Measurements from ENCODE around the gene GPR31.
A peak's percentile ranks its signal among the peaks of the same experiment; 100 is the strongest.

Gene GPR31

GRCh38 chr6:167161851-167162467 lies 4.2 kb upstream of the GPR31 start:
- Mint-ChIP-seq H3K27me3 (peaks cover 5 to 13% of the 10 kb centered on the region in 2 donors), H3K27ac (no peak overlapping the region), H3K9me3 (no peaks in the 10 kb centered on the region), H3K4me3 (no peak overlapping the region), H3K36me3 (ENCODE audit: insufficient read depth) (no peaks in the 10 kb centered on the region), H3K4me1 (ENCODE audit: low read depth in 2 of 2) (no peaks in the 10 kb centered on the region)
- DNase-seq, result no peak
- no peak for ATAC-seq (replicated peaks)

DNA sequence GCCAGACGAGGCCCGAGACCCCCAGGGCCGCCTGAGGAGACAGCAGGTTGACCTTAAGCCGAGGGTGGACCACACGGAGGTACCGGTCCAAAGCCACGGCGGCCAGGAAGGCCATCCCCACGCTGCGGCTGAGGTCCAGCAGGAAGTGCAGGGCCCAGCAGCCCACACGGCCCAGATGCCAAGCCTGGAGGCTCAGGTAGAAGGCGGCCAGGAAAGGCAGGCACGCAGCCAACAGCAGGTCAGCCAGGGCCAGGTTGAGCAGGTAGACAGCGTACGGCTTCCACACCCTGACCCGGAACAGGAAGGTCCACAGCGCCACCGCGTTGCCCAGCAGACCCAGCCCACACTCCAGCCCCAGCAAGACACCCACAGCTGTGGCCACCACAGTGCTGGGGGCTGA lies 366 bp downstream of the GPR31 start:
- no peaks in the 10 kb centered on the region for H3K36me3 Mint-ChIP-seq (ENCODE audit: insufficient read depth)
- H3K27ac Mint-ChIP-seq, result no peak overlapping the region
- DNase-seq, result no peak
- ATAC-seq (replicated peaks), result no peak
- no peak overlapping the region for H3K4me3 Mint-ChIP-seq
- H3K27me3 Mint-ChIP-seq, result no peaks in the 10 kb centered on the region
- H3K9me3 Mint-ChIP-seq, result no peaks in the 10 kb centered on the region
- peaks cover 14 to 20% of the 10 kb centered on the region in 2 donors for H3K4me1 Mint-ChIP-seq (ENCODE audit: low read depth in 2 of 2)

- Mint-ChIP-seq H3K36me3 (ENCODE audit: insufficient read depth) (no peaks in the 10 kb centered on the region), H3K27me3 (no peaks in the 10 kb centered on the region), H3K27ac (no peak overlapping the region), H3K9me3 (no peaks in the 10 kb centered on the region), H3K4me1 (ENCODE audit: low read depth in 2 of 2) (peaks cover 26 to 39% of the 10 kb centered on the region in 2 donors), H3K4me3 (no peak overlapping the region)
- ATAC-seq (replicated peaks) (no peak), DNase-seq (no peak)
Observed at GRCh38 chr6:167154895-167155294, 2.9 kb downstream of the GPR31 start.

DNA sequence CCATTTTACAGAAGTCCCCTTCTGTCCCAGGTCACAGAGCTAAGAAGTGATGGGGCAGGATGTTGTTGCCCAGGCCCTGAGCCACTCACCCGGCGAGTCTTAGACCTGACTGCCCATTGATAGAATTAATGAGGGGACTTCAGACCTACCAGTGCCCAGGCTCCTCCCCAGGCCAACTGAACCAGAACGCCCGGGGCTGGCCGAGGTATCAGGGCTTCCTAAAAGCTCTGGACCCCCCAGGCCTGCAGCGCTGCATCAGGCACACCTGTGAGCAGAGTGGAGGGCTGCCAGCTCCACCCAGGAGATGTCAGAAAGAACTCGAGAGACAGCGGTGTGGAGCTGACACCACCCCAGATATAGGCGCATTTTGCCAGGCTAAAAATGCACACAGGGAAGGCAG lies 3.5 kb downstream of the GPR31 start:
- H3K27ac Mint-ChIP-seq, result peak overlapping the region in 1 of 2 donors; percentile 92
- H3K36me3 Mint-ChIP-seq (ENCODE audit: insufficient read depth), result no peaks in the 10 kb centered on the region
- peak overlapping the region; percentile 68 to 92 for H3K4me3 Mint-ChIP-seq
- no peaks in the 10 kb centered on the region for H3K9me3 Mint-ChIP-seq
- ATAC-seq (replicated peaks) (no peak), DNase-seq (no peak)
- peaks cover 26 to 39% of the 10 kb centered on the region in 2 donors for H3K4me1 Mint-ChIP-seq (ENCODE audit: low read depth in 2 of 2)
- H3K27me3 Mint-ChIP-seq, result no peaks in the 10 kb centered on the region

DNA sequence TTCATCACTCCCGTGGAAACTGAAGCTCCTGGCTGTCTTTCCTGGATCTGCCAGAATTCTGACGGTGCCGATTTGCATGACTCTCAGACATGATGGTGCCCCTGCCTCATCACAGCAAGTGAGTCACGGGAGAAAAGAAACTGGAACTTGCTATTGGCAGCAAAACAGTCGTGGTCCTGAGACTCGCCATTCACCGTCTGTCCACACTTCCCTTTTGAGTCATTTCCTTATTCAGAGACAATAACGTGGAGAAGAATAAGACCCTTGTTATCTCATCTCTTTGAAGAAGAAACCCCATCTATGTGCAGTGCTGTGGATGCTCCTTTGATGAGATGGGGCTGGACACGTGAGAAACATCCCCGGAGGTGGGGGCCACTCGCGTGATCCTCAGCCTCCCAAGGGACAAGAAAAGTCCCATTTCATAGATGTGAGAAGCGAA lies 4.2 kb downstream of the GPR31 start:
- Mint-ChIP-seq H3K4me1 (ENCODE audit: low read depth in 2 of 2) (peaks cover 26 to 39% of the 10 kb centered on the region in 2 donors), H3K9me3 (no peaks in the 10 kb centered on the region), H3K27me3 (no peaks in the 10 kb centered on the region), H3K27ac (peak overlapping the region; percentile 92 to 94), H3K36me3 (ENCODE audit: insufficient read depth) (no peaks in the 10 kb centered on the region), H3K4me3 (peak overlapping the region; percentile 68 to 92)
- ATAC-seq (replicated peaks) (peak; percentile 58), DNase-seq (peak in 1 of 3 experiments; percentile 13)

DNA sequence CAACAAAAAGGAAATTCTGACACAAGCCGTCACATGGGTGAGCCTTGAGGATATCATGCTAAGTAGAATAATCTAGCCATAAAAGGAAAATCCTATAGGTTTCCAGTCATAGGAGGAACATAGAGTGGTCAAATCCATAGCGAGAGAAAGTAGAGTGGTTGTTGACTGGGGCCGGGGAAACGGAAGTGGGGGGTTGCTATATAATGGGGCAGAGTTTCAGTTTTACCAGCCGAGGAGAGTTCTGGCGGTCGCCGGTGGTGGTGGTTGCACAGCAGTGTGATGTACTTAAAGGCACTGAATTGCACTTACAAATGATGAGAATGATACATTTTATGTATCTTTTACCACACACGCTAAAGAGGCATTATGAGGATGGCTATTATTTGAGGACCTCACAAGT lies 4.9 kb downstream of the GPR31 start:
- Mint-ChIP-seq H3K36me3 (ENCODE audit: insufficient read depth) (no peaks in the 10 kb centered on the region), H3K27ac (peak overlapping the region; percentile 92 to 94), H3K9me3 (no peaks in the 10 kb centered on the region), H3K4me1 (ENCODE audit: low read depth in 2 of 2) (peaks cover 26 to 39% of the 10 kb centered on the region in 2 donors), H3K27me3 (no peaks in the 10 kb centered on the region), H3K4me3 (peak overlapping the region; percentile 68 to 92)
- ATAC-seq (replicated peaks) (peak; percentile 81), DNase-seq (peak; percentile 18 to 31 (median 26))

DNA sequence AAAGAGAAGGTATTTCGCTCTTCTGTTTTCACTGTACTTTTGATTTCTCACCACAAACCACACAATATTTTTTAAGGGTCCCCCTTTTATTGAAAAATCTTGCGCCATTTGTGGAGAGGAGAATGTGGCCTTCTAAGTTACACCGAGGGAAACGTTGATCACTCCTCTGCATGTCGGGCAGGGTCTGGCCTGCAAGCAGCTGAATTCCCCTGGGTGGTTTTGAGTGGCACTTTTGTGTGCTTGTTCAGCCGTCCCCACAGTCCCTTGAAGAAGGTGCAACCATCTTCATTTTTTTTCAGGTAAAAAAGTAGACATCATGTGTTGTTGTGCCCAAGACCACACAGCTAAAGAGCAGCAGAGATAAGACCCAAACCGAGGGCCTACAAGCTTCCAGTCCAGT lies 6.1 kb downstream of the GPR31 start:
- H3K36me3 Mint-ChIP-seq (ENCODE audit: insufficient read depth), result no peaks in the 10 kb centered on the region
- H3K4me1 Mint-ChIP-seq (ENCODE audit: low read depth in 2 of 2), result peaks cover 26 to 39% of the 10 kb centered on the region in 2 donors
- H3K4me3 Mint-ChIP-seq, result no peak overlapping the region
- H3K27ac Mint-ChIP-seq, result peak overlapping the region; percentile 2 to 78
- DNase-seq, result no peak
- H3K27me3 Mint-ChIP-seq, result no peaks in the 10 kb centered on the region
- H3K9me3 Mint-ChIP-seq, result no peaks in the 10 kb centered on the region
- no peak for ATAC-seq (replicated peaks)

DNA sequence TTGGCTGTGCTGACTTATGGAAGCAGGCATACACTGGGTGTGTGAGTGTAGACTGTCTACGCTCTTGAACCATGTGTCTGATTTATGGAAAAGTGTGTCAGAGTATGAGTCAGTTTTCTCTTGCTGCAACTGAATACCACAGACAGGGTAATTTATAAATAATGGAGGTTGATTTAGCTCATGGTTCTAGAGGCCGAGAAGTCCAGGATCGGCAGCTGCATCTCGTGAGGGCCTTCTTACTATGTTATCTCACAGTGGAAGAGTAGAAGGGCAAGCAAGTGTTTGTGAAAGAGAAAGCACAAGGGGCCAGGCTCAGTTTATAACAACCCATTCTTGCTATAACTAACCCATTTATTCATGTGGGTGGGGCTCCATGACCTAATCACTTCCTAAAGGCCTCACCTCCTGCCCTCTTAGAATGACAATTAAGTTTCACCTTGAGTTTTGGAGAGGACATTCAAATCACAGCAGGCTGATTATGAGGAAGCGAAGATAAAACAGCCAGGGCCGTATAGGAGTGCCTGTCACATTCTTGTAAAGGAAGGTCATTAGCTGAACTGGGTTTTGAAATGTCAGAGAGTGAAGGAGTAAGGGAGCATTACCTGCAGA lies 6.7 kb downstream of the GPR31 start:
- no peaks in the 10 kb centered on the region for H3K9me3 Mint-ChIP-seq
- no peaks in the 10 kb centered on the region for H3K27me3 Mint-ChIP-seq
- H3K4me3 Mint-ChIP-seq, result peak overlapping the region; percentile 1 to 36
- no peaks in the 10 kb centered on the region for H3K36me3 Mint-ChIP-seq (ENCODE audit: insufficient read depth)
- peak overlapping the region; percentile 2 to 78 for H3K27ac Mint-ChIP-seq
- H3K4me1 Mint-ChIP-seq (ENCODE audit: low read depth in 2 of 2), result peaks cover 26 to 39% of the 10 kb centered on the region in 2 donors
- ATAC-seq (replicated peaks), result peak; percentile 26
- DNase-seq, result no peak

- Mint-ChIP-seq H3K27ac (no peak overlapping the region), H3K36me3 (ENCODE audit: insufficient read depth) (no peaks in the 10 kb centered on the region), H3K4me1 (ENCODE audit: low read depth in 2 of 2) (peaks cover 31 to 35% of the 10 kb centered on the region in 2 donors), H3K27me3 (peaks cover 8 to 9% of the 10 kb centered on the region in 2 donors), H3K9me3 (no peaks in the 10 kb centered on the region), H3K4me3 (no peak overlapping the region)
- ATAC-seq (replicated peaks) (no peak), DNase-seq (no peak)
Observed at GRCh38 chr6:167148997-167149396, 8.8 kb downstream of the GPR31 start.

- no peak for ATAC-seq (replicated peaks)
Observed at GRCh38 chr6:167148021-167148420, 9.8 kb downstream of the GPR31 start.

DNA sequence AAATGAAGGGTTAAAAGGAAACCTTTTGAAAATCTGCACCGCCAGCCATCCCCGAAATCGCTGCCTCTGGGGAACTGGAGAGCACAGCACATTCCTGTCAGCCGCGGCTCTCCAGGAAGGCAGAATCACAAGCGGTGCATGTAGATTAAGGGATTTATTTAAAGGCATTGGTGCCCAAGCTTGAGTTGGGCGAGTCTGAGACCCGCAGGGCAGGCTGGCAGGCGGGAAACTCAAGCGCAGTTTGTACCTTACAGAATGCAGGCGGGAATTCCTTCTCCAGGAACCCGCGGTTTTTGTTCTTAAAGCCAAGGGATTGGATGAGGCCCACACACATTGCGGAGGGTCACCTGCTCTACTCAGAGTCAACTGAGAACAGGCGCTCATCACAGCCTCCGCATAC lies 10.8 kb downstream of the GPR31 start:
- ATAC-seq (replicated peaks), result no peak
- Mint-ChIP-seq H3K36me3 (ENCODE audit: insufficient read depth) (no peaks in the 10 kb centered on the region), H3K27ac (no peak overlapping the region), H3K27me3 (peaks cover 9 to 11% of the 10 kb centered on the region in 2 donors), H3K4me1 (ENCODE audit: low read depth in 2 of 2) (peaks cover 15 to 17% of the 10 kb centered on the region in 2 donors), H3K9me3 (no peaks in the 10 kb centered on the region), H3K4me3 (no peak overlapping the region)
- DNase-seq, result no peak

More at GRCh38 chr6:167148021-167148420, 9.8 kb downstream of the GPR31 start:
- Mint-ChIP-seq H3K9me3 (no peaks in the 10 kb centered on the region), H3K36me3 (ENCODE audit: insufficient read depth) (no peaks in the 10 kb centered on the region), H3K4me1 (ENCODE audit: low read depth in 2 of 2) (peaks cover 24 to 25% of the 10 kb centered on the region in 2 donors), H3K4me3 (no peak overlapping the region), H3K27me3 (peaks cover 9 to 11% of the 10 kb centered on the region in 2 donors), H3K27ac (no peak overlapping the region)
- no peak for DNase-seq

DNA sequence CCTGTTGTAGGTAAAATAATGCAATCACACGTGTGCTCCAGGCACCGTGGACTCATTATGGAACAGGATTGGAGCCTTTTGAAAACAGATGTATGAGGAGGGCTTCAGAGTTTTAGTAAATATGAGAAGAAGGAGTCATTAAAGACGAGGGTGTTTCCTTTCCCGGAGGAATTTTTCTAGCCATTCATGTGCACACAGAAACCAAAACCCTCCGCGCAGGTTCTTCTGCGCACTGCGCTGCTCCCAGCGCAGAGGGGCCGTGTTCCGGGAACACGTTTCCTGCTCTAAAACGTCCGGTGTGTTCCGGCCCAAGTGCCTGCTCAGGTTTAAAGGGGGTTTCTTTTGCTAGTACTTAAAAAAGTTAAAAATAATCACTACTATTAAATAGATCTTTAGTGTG lies 11.6 kb downstream of the GPR31 start:
- Mint-ChIP-seq H3K36me3 (ENCODE audit: insufficient read depth) (peaks cover 2% of the 10 kb centered on the region), H3K27ac (no peak overlapping the region), H3K4me3 (no peak overlapping the region), H3K4me1 (ENCODE audit: low read depth in 2 of 2) (peaks cover 12 to 15% of the 10 kb centered on the region in 2 donors), H3K9me3 (no peaks in the 10 kb centered on the region), H3K27me3 (peaks cover 9 to 11% of the 10 kb centered on the region in 2 donors)
- no peak for DNase-seq
- ATAC-seq (replicated peaks), result no peak

GRCh38 chr6:167145461-167145860 lies 12.3 kb downstream of the GPR31 start:
- no peak for ATAC-seq (replicated peaks)
- Mint-ChIP-seq H3K9me3 (no peaks in the 10 kb centered on the region), H3K4me1 (ENCODE audit: low read depth in 2 of 2) (peaks cover 10 to 19% of the 10 kb centered on the region in 2 donors), H3K27me3 (peaks cover 9 to 11% of the 10 kb centered on the region in 2 donors), H3K4me3 (no peak overlapping the region), H3K36me3 (ENCODE audit: insufficient read depth) (peaks cover 5% of the 10 kb centered on the region), H3K27ac (no peak overlapping the region)
- no peak for DNase-seq

DNA sequence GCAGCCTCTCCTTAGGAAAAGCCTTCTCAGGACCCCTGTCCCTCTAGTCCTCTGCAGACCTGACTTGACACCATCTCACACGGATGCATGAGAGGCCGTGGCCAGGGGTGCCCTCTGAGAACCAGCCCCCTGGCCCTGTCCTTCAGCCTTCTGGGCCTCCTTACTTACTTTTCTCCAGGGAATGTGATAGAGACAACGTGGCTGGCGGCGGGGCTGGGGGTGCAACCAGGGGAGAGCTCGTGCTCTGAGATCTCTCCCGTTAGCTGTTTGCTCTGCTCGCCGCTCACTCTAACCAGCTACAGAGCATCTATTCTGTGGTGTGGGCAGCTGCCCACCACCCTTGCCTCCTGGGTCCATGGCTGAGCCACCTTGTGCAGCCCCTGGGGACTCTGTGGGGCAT lies 14.7 kb downstream of the GPR31 start:
- Mint-ChIP-seq H3K4me1 (ENCODE audit: low read depth in 2 of 2) (peaks cover 9 to 21% of the 10 kb centered on the region in 2 donors), H3K27ac (peak overlapping the region in 1 of 2 donors; percentile 12), H3K27me3 (peaks cover 9 to 11% of the 10 kb centered on the region in 2 donors), H3K4me3 (no peak overlapping the region), H3K9me3 (no peaks in the 10 kb centered on the region), H3K36me3 (ENCODE audit: insufficient read depth) (peaks cover 25% of the 10 kb centered on the region)
- ATAC-seq (replicated peaks) (no peak), DNase-seq (no peak)

All from effector memory CD8-positive, alpha-beta T cell (primary cell).